ENCODE data around the gene ARHGAP19. TPM values are rescaled to one million over a fixed set of nuclear protein-coding genes. Genes with fewer than 3 reads are reported as not detected.

The ARHGAP19 gene
- polyA plus RNA-seq, 1 of the 3 experiments (the other 2 are of a cell fraction) = 3.8 TPM

DNA sequence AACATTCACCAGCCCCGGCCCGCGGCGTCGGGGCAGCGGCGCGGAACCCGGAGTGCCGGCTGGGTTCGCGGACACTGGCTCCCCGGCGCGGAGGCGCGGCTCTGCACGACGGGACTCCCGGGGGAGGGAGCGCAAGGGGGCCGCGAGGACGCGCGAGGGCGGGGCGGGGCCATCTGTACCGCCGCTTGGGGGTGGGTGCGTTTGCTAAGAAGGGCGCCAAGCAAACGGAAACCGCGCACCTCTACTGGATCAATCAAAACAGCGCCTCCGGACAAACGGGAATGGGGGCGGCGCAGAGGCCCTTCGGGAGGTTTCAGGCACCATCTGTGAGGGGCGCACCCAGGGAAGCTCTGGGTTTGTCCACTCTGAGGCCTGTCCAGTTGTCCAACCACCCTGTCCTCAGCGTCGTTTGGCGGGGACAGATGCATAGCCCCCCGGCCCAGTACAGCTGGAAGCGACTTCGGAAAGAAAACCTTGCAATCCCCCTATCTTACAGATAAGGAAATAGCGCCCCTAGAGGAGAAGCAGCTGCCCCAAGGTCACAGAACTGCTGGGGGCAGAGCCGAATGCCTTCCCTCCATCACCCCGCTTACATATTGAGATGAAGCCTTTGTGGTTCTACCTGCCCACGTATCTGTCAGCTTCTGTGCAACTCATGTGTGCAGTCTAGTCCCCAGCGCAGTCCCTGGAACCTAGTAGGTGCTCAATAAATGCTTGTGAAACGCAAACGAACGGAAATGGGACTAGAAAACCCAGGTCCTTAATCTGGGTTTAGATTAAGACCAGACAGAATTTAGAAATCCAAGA lies 96.0 kb downstream of the ARHGAP19 start:
- H3K27me3 ChIP-seq (ENCODE audit: insufficient read depth) = peaks cover 10% of the 10 kb centered on the region
- DNase-seq = peak; percentile 90
- WGBS (ENCODE audit: low lambda C conversion rate) = 47% methylated on average over 14 of the region's 56 CpGs
- H2AFZ ChIP-seq (ENCODE audit: low read depth) = peak overlapping the region; percentile 94
- no peaks in the 10 kb centered on the region for H3K36me3 ChIP-seq (replicated peaks in 1 of 2; ENCODE audit: control insufficient read depth in 1 of 2, insufficient read depth in 2 of 2, low read length in 1 of 2)
- H3K9me2 ChIP-seq = no peaks in the 10 kb centered on the region
- H3F3A ChIP-seq (replicated peaks; ENCODE audit: insufficient read depth) = no peaks in the 10 kb centered on the region
- TF ChIP-seq, protein P1, sequence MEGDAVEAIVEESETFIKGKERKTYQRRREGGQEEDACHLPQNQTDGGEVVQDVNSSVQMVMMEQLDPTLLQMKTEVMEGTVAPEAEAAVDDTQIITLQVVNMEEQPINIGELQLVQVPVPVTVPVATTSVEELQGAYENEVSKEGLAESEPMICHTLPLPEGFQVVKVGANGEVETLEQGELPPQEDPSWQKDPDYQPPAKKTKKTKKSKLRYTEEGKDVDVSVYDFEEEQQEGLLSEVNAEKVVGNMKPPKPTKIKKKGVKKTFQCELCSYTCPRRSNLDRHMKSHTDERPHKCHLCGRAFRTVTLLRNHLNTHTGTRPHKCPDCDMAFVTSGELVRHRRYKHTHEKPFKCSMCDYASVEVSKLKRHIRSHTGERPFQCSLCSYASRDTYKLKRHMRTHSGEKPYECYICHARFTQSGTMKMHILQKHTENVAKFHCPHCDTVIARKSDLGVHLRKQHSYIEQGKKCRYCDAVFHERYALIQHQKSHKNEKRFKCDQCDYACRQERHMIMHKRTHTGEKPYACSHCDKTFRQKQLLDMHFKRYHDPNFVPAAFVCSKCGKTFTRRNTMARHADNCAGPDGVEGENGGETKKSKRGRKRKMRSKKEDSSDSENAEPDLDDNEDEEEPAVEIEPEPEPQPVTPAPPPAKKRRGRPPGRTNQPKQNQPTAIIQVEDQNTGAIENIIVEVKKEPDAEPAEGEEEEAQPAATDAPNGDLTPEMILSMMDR (IDR thresholded peaks at IDR 0.05) = peak; percentile 79
- TF ChIP-seq RAD21 (IDR thresholded peaks at IDR 0.05; ENCODE audit: low read length) (peak; percentile 64), SMC3 (IDR thresholded peaks at IDR 0.05; ENCODE audit: low read depth, low read length) (peak; percentile 22; the same call in 1 of the 2 replicates), RFX5 (IDR thresholded peaks at IDR 0.05; ENCODE audit: low read length) (no peak), NFIC (IDR thresholded peaks at IDR 0.05; ENCODE audit: borderline replicate concordance) (no peak)
- peak overlapping the region; percentile 51 to 64 for H3K4me3 ChIP-seq (ENCODE audit: low read depth in 2 of 2, low read length in 1 of 2)
- H3K9ac ChIP-seq = no peak overlapping the region
- H4K20me1 ChIP-seq (ENCODE audit: insufficient read depth) = no peaks in the 10 kb centered on the region
- H3K79me2 ChIP-seq (ENCODE audit: insufficient read depth) = no peaks in the 10 kb centered on the region
- no peak overlapping the region for H3K27ac ChIP-seq (ENCODE audit: low read depth in 2 of 2, low read length in 1 of 2)
- ChIA-PET POLR2A (interaction anchor here (1.1 kb wide), 2 partner anchors 11 to 124 kb away, joined by 3 to 4 read pairs; partner anchors contain the start of gene SLIT1), CTCF (interaction anchor here (0.8 to 27.2 kb wide), 29 partner anchors 15 to 159 kb away, joined by 3 to 894 read pairs (median 5); partner anchors contain the start of gene SLIT1)
- peak overlapping the region; percentile 88 for H3K4me2 ChIP-seq
- H3K9me3 ChIP-seq = no peaks in the 10 kb centered on the region
- H3K4me1 ChIP-seq (ENCODE audit: control insufficient read depth in 1 of 2, insufficient read depth in 2 of 2, low read depth in 1 of 2, low read length in 1 of 2) = peaks cover 0 to 5% of the 10 kb centered on the region in 2 experiments; a peak in 1 of 4 replicates

DNA sequence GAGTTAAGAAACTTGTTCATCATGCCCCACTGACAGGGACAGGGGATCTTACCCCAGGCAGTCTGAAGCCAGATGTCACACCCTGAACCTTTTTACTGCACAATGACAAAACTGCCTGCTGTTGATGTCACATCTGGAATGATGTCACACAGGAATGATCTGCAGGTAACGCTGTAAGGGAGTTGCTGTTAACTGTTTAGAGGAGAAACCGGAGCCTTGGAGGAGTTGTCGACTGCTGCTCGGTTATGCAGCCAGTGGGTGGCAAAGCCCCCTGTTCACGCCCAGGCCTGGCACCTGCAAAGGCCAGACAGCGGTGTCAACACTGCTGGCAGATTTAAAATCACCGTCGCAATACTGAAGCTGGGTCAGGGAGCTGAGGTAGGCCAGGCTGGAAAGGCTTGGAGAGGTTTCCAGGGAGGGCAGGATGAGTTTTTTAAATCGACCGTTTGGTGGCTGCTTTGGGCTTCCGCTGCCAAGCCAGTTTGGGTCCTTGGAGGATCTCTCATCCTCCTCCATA lies 96.7 kb downstream of the ARHGAP19 start:
- H3F3A ChIP-seq (replicated peaks; ENCODE audit: insufficient read depth) = no peaks in the 10 kb centered on the region
- no peaks in the 10 kb centered on the region for H3K9me2 ChIP-seq
- TF ChIP-seq, protein P2, sequence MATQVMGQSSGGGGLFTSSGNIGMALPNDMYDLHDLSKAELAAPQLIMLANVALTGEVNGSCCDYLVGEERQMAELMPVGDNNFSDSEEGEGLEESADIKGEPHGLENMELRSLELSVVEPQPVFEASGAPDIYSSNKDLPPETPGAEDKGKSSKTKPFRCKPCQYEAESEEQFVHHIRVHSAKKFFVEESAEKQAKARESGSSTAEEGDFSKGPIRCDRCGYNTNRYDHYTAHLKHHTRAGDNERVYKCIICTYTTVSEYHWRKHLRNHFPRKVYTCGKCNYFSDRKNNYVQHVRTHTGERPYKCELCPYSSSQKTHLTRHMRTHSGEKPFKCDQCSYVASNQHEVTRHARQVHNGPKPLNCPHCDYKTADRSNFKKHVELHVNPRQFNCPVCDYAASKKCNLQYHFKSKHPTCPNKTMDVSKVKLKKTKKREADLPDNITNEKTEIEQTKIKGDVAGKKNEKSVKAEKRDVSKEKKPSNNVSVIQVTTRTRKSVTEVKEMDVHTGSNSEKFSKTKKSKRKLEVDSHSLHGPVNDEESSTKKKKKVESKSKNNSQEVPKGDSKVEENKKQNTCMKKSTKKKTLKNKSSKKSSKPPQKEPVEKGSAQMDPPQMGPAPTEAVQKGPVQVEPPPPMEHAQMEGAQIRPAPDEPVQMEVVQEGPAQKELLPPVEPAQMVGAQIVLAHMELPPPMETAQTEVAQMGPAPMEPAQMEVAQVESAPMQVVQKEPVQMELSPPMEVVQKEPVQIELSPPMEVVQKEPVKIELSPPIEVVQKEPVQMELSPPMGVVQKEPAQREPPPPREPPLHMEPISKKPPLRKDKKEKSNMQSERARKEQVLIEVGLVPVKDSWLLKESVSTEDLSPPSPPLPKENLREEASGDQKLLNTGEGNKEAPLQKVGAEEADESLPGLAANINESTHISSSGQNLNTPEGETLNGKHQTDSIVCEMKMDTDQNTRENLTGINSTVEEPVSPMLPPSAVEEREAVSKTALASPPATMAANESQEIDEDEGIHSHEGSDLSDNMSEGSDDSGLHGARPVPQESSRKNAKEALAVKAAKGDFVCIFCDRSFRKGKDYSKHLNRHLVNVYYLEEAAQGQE (IDR thresholded peaks at IDR 0.05; ENCODE audit: low read depth, low read length) = no peak
- TF ChIP-seq, protein P3, sequence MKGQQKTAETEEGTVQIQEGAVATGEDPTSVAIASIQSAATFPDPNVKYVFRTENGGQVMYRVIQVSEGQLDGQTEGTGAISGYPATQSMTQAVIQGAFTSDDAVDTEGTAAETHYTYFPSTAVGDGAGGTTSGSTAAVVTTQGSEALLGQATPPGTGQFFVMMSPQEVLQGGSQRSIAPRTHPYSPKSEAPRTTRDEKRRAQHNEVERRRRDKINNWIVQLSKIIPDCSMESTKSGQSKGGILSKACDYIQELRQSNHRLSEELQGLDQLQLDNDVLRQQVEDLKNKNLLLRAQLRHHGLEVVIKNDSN (IDR thresholded peaks at IDR 0.05; ENCODE audit: borderline replicate concordance, low read depth) = no peak
- TF ChIP-seq TCF12 (IDR thresholded peaks at IDR 0.05) (no peak), RFX5 (IDR thresholded peaks at IDR 0.05; ENCODE audit: low read length) (no peak), ELF1 (IDR thresholded peaks at IDR 0.05) (no peak), FOSL2 (IDR thresholded peaks at IDR 0.05; ENCODE audit: borderline replicate concordance, low read depth) (no peak), YY1 (IDR thresholded peaks at IDR 0.05; ENCODE audit: low read depth) (no peak)
- TF ChIP-seq, protein P4, sequence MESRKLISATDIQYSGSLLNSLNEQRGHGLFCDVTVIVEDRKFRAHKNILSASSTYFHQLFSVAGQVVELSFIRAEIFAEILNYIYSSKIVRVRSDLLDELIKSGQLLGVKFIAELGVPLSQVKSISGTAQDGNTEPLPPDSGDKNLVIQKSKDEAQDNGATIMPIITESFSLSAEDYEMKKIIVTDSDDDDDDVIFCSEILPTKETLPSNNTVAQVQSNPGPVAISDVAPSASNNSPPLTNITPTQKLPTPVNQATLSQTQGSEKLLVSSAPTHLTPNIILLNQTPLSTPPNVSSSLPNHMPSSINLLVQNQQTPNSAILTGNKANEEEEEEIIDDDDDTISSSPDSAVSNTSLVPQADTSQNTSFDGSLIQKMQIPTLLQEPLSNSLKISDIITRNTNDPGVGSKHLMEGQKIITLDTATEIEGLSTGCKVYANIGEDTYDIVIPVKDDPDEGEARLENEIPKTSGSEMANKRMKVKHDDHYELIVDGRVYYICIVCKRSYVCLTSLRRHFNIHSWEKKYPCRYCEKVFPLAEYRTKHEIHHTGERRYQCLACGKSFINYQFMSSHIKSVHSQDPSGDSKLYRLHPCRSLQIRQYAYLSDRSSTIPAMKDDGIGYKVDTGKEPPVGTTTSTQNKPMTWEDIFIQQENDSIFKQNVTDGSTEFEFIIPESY (IDR thresholded peaks at IDR 0.05; ENCODE audit: borderline replicate concordance, low read depth) = no peak
- H4K20me1 ChIP-seq (ENCODE audit: insufficient read depth) = no peaks in the 10 kb centered on the region
- DNase-seq = peak; percentile 58
- 59% methylated on average over 3 of the region's 11 CpGs for WGBS (ENCODE audit: low lambda C conversion rate)
- H3K4me1 ChIP-seq (ENCODE audit: control insufficient read depth in 1 of 2, insufficient read depth in 2 of 2, low read depth in 1 of 2, low read length in 1 of 2) = peaks cover 0 to 5% of the 10 kb centered on the region in 2 experiments; a peak in 1 of 4 replicates
- H2AFZ ChIP-seq (ENCODE audit: low read depth) = peak overlapping the region; percentile 94; the same call in 1 of the 2 replicates
- H3K4me3 ChIP-seq (ENCODE audit: low read depth in 2 of 2, low read length in 1 of 2) = peak overlapping the region; percentile 51 to 64; a peak in 3 of 4 replicates
- H3K9ac ChIP-seq = no peak overlapping the region
- POLR2A ChIA-PET = interaction anchor here (1.1 kb wide), 2 partner anchors 10 to 123 kb away, joined by 3 to 4 read pairs; partner anchors contain the start of gene SLIT1
- peak overlapping the region; percentile 88 for H3K4me2 ChIP-seq
- no peaks in the 10 kb centered on the region for H3K36me3 ChIP-seq (replicated peaks in 1 of 2; ENCODE audit: control insufficient read depth in 1 of 2, insufficient read depth in 2 of 2, low read length in 1 of 2)
- H3K27me3 ChIP-seq (ENCODE audit: insufficient read depth) = peaks cover 10% of the 10 kb centered on the region
- H3K9me3 ChIP-seq = no peaks in the 10 kb centered on the region
- no peak overlapping the region for H3K27ac ChIP-seq (ENCODE audit: low read depth in 2 of 2, low read length in 1 of 2)
- CTCF ChIA-PET = interaction anchor here (1.0 to 27.2 kb wide), 21 partner anchors 14 to 158 kb away, joined by 3 to 894 read pairs (median 6); partner anchors contain the start of gene SLIT1
- no peaks in the 10 kb centered on the region for H3K79me2 ChIP-seq (ENCODE audit: insufficient read depth)
